ENCODE data around the gene AHSP.

DNA sequence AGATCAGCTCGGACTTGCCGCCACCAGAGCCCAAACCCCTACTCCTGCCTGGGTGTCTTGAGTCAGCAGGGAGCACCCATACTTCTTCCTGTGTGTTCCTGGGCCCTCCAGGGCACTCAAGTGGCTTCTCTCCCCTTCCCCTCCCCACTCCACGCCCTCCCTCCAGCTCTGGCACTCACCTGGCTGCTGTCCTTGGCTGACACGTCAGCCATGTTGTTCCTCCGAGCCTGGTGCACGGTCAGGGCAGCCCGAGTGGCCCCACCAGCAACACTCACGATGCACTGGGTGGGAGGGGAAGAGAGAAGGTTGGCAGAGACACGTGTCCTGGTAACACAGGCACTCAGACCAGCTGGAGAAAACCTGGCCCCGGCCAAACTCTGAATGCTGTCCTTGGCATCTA lies 31.0 kb upstream of the AHSP start:
- TF ChIP-seq, protein P1, sequence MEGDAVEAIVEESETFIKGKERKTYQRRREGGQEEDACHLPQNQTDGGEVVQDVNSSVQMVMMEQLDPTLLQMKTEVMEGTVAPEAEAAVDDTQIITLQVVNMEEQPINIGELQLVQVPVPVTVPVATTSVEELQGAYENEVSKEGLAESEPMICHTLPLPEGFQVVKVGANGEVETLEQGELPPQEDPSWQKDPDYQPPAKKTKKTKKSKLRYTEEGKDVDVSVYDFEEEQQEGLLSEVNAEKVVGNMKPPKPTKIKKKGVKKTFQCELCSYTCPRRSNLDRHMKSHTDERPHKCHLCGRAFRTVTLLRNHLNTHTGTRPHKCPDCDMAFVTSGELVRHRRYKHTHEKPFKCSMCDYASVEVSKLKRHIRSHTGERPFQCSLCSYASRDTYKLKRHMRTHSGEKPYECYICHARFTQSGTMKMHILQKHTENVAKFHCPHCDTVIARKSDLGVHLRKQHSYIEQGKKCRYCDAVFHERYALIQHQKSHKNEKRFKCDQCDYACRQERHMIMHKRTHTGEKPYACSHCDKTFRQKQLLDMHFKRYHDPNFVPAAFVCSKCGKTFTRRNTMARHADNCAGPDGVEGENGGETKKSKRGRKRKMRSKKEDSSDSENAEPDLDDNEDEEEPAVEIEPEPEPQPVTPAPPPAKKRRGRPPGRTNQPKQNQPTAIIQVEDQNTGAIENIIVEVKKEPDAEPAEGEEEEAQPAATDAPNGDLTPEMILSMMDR (IDR thresholded peaks at IDR 0.05; ENCODE audit: low read depth, low read length) = no peak
- no peak for TF ChIP-seq EZH2phosphoT487 (IDR thresholded peaks at IDR 0.05; ENCODE audit: low read depth)
